AG09309 (cell line): ENCODE data around the gene DENND1A.
"Not testable (repeated sequence)": the region's sequence is repeated elsewhere in the genome, so short reads cannot be mapped to it uniquely, and the experiment has no call there.

Source experiments
- DNase-seq: peaks from one replicate; pipeline ENCODE4 v3.0.0-alpha.2; 2010; ENCODE audit warnings: low read depth
- H3K4me3 ChIP-seq: 2 replicates; pipeline ENCODE4 v1.5.1; 2011; ENCODE audit warnings: mild to moderate bottlenecking, low read depth, low read length, moderate library complexity; ENCODE audit not compliant: control insufficient read depth
- TF ChIP-seq, protein P1 (sequence below): IDR thresholded peaks from 2 replicates; pipeline ENCODE4 v1.5.1; 2011; ENCODE audit warnings: mild to moderate bottlenecking, low read depth, low read length, inconsistent platforms; ENCODE audit not compliant: insufficient read depth, control insufficient read depth; ENCODE audit errors: missing control alignments

Gene DENND1A

DNA sequence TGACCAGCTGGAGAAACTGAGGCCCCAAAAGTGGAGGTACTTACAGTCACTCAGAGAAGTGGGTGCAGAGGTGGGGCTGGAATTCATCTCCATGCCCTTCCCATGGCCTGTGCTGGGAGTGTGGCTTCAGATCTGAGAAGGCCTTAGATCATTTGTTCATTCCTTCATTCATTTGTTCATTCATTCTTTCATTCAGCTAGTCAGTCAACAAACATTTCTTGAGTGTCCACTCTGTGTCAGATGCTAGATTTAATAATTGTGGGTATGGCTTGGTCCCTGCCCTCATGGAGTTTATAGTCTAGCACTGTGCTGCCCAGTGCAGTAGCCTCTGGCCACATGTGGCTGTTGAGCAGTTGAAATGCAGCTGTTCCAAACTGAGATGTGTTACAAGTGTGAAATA is 593.0 kb downstream of the DENND1A start:
- no peak for DNase-seq
- H3K4me3 ChIP-seq, result no peak overlapping the region
- TF ChIP-seq, protein P1, sequence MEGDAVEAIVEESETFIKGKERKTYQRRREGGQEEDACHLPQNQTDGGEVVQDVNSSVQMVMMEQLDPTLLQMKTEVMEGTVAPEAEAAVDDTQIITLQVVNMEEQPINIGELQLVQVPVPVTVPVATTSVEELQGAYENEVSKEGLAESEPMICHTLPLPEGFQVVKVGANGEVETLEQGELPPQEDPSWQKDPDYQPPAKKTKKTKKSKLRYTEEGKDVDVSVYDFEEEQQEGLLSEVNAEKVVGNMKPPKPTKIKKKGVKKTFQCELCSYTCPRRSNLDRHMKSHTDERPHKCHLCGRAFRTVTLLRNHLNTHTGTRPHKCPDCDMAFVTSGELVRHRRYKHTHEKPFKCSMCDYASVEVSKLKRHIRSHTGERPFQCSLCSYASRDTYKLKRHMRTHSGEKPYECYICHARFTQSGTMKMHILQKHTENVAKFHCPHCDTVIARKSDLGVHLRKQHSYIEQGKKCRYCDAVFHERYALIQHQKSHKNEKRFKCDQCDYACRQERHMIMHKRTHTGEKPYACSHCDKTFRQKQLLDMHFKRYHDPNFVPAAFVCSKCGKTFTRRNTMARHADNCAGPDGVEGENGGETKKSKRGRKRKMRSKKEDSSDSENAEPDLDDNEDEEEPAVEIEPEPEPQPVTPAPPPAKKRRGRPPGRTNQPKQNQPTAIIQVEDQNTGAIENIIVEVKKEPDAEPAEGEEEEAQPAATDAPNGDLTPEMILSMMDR, result no peak

DNA sequence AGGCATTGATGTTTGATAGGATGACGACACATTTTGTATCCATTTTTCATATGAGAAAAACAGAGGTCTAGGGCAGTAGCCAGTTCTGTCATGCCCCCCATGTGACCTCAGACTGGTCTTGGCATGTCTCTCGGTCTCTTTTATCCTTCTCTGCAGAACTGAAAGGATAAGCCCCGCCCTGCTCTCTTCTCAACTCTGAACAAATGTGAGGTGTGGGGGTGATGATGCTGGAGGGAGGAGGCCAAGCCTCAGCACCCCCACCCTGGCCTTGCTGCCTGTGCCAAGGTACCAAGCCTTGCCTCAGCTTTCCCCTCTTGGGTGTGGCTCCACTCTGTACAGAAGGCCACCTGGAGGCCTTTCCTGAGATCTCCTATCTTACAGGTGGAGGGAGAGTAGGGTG is 593.5 kb downstream of the DENND1A start:
- H3K4me3 ChIP-seq, result no peak overlapping the region
- DNase-seq, result no peak
- TF ChIP-seq, protein P1, result no peak

DNA sequence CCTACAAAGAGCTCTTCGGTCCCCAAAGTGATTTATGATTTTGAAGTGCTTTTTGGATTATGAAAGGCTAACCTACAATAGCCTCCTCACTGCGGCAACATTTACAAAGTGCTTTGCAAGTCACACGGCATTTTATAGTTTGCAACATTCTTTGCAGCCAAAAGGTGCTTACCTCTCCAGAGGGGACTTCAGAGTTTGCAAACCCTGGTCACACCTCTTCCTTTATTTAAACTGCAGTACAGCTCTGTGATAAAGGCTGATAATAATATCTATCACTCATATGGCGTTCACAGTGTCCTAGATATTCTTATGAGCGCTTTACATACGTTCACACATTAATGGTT is 594.0 kb downstream of the DENND1A start:
- no peak overlapping the region for H3K4me3 ChIP-seq
- TF ChIP-seq, protein P1, result no peak
- no peak for DNase-seq

DNA sequence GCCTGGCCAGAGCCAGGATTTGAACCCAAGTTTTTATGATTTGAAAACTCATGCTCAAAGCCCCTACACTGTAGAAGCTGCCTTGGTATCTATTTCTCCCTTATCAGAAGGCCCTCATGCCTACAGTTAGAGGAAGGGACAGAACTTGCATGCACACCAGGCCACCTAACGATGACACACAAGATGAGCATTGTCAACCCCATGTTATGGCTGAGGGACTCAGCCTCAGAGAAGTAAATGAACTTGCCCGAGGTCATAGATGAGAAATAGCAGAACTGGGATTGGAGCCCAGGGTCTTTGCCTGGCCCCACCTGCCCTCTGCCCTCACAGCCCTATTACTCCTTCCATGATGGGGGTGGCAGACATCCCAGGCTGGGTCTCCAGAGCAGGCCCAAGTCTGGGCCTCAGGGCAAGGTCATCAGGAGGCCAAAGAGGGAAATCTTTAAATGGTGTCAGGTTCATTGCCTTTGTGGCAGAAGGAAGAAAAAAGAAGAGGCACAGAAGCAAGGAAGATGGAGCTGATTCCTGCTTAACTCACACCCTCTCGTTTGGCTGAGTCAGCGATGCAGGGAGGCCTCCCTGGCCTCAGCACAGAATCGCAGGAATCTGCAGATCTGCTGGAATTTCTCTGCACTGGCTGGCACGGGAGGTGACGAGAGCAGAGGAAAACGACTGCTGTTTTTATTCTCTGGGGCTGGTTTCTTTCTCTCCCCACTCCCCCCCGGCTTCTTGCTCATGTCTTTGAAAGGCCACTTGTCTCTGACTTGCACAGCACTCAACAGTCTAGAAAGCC is 594.5 kb downstream of the DENND1A start:
- TF ChIP-seq, protein P1, result no peak
- DNase-seq, result peak; percentile 52

DNA sequence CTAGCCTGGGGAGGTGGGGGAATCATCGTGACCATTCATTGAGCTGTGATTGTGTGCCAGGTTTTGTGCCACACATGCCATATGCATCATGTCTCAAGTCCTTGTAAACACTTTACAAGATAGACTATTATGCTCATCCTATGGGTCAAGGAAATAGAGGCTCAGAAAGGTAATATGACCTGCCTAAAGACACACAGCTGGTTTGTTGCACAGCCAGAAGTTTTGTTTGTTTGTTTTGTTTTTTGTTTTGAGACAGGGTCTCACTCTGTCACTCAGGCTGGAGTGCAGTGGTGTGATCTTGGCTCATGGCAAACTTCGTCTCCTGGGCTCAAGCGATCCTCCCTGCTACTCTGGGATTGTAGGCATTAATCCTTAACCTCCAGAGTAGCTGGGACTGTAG is 595.3 kb downstream of the DENND1A start:
- DNase-seq, result no peak
- TF ChIP-seq, protein P1, result no peak
- no peak overlapping the region for H3K4me3 ChIP-seq

More for the DNA sequence above, 594.5 kb downstream of the DENND1A start:
- no peak overlapping the region for H3K4me3 ChIP-seq

DNA sequence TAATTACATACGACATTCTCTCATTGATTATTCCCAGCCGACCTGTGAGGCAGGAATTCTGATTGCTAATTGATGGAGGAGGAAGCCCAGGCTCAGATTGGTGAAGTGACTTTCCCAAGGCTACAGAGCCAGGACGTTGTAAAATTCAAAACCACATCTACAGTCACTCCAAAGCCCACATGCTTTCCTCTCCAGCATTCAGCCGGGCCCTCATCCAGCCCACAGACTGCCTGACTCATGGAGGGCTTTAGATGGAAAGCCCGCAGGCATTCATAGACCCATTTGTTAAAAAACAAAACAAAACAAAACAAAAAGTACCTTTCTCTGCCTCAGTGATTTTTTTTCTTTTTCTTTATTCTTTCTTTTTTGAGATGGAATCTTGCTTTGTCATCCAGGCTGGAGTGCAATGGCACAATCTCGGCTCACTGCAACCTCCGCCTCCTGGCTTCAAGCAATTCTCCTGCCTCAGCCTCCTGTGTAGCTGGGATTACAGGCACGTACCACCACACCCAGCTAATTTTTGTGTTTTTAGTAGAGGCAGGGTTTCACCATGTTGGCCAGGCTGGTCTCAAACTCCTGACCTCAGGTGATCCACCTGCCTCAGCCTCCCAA is 596.8 kb downstream of the DENND1A start:
- H3K4me3 ChIP-seq, result not testable (repeated sequence)
- DNase-seq, result peak; percentile 75

DNA sequence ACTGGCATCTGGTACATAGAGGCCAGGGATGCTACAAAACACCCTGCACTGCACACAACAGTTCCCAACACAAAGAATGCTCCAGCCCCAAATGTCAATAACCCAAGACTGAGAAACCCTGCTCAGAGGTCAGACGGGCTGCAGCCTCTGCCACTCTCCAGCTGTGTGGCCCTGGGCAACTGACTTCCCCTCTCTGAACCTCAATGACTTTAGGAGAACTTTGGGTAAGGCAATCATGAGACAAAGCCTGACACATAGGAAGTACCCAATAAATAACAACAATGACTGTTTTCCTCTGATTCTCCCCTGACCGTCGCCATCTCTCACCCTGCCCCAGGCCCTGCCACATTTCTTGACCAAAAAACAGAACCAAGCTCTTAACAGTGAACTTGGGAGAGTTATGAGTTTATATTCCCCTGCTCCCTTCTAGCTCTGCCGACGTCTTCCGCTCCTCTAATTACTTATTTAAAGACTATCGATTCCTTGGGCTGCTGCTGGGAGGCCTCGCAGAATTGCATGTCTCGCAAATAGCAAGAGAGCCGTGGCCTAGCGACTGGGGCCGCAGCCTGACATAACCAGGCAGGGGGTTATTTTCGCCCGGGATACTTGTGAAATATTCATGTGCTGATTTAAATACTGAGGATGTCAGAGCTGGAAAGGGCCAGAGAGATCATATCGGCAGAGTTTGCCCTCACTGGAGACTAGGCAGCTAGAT is 598.4 kb downstream of the DENND1A start:
- DNase-seq, result no peak
- H3K4me3 ChIP-seq, result no peak overlapping the region
- TF ChIP-seq, protein P1, result no peak
